Activated CD8-positive, alpha-beta memory T cell treated with anti-CD3 and anti-CD28 coated beads, Interleukin-2, amount 10 ng/mL, durations not matched to agents 7 days and 5 days (primary cell): ENCODE measurements around the gene YWHAE. TPM values are rescaled to one million over a fixed set of nuclear protein-coding genes. Genes with fewer than 3 reads are reported as not detected.
A peak's percentile ranks its signal among the peaks of the same experiment; 100 is the strongest.
"Not testable (repeated sequence)": the region's sequence is repeated elsewhere in the genome, so short reads cannot be mapped to it uniquely, and the experiment has no call there.

Experiments used
- ATAC-seq: fragments of 150-1000 bp; cut with Tn5 transposase; one replicate; pipeline ENCODE4 v1.10.0; 2021; ENCODE audit warnings: moderate library complexity
- CTCF ChIA-PET: fragments of 350-600 bp; sonication (Branson Sonifier 250); formaldehyde crosslinking; loops from one replicate; lab custom pipeline; 2021; ENCODE audit warnings: antibody characterized with exemption; lab: Charles Lee
- DNase-seq: peaks from one replicate; pipeline ENCODE4 v3.0.0-alpha.2; 2020
- H3K27ac Mint-ChIP-seq: one replicate; pipeline ENCODE4 v1.8.0; 2021; ENCODE audit warnings: mild to moderate bottlenecking, mixed read lengths
- H3K27me3 Mint-ChIP-seq: one replicate; pipeline ENCODE4 v1.8.0; 2021; ENCODE audit warnings: mixed read lengths
- H3K36me3 Mint-ChIP-seq: one replicate; pipeline ENCODE4 v1.8.0; 2021; ENCODE audit warnings: mild to moderate bottlenecking, mixed read lengths
- H3K4me1 Mint-ChIP-seq: one replicate; pipeline ENCODE4 v1.8.0; 2021; ENCODE audit warnings: mixed read lengths
- H3K4me3 Mint-ChIP-seq: one replicate; pipeline ENCODE4 v1.8.0; 2021; ENCODE audit warnings: mild to moderate bottlenecking, moderate library complexity, mixed read lengths
- H3K9me3 Mint-ChIP-seq: one replicate; pipeline ENCODE4 v1.8.0; 2022; ENCODE audit warnings: low read depth, mixed read lengths
- total RNA-seq, 2 experiments: library from RNA; stranded (reverse); gene quantifications; one replicate each; pipeline ENCODE4 v1.2.3, GENCODE V29; 2021

The YWHAE gene
- total RNA-seq, 2 experiments from 2014 or later = 341 to 452 TPM

DNA sequence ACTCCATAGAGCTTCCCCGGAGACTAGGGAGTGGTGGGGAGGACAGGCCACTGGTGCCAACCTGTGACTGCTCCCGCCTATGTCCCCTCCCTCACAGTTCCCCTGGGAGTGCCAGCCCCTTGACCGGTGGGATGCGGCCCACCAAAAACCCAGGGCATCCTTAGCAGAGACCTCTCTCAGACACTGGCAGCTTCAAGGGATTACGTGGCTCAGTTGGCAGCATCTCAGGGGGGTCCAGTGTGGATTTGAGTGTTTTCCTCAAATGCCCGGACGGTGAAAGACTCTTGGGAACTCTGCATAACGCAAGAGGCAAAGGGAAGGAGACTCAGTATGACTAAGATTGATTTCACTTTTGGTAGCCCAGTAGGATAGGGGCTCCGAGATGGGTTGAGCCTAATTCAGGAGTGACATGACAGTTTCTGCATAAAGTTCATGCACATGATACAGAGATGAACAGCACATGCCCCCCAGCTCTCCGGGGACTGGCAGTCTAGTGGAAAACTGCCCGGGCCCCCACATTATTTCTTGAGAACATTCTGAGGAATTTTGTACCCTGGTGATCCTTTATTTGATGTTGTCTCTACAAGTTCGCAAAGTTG lies 70.2 kb downstream of the YWHAE start:
- no peak for DNase-seq
- H3K9me3 Mint-ChIP-seq = no peaks in the 10 kb centered on the region
- H3K4me3 Mint-ChIP-seq = no peak overlapping the region
- H3K27me3 Mint-ChIP-seq = peaks cover 9% of the 10 kb centered on the region
- no peak for ATAC-seq
- peaks cover 10% of the 10 kb centered on the region for H3K4me1 Mint-ChIP-seq
- CTCF ChIA-PET = interaction anchor here (0.6 to 1.1 kb wide), 3 partner anchors 13 to 159 kb away, joined by 3 to 4 read pairs (median 3); no protein-coding TSS in a partner anchor
- no peak overlapping the region for H3K27ac Mint-ChIP-seq
- H3K36me3 Mint-ChIP-seq = no peaks in the 10 kb centered on the region

- Mint-ChIP-seq H3K9me3 (no peaks in the 10 kb centered on the region), H3K27ac (no peak overlapping the region), H3K27me3 (peaks cover 18% of the 10 kb centered on the region), H3K4me3 (no peak overlapping the region), H3K36me3 (no peaks in the 10 kb centered on the region), H3K4me1 (peaks cover 10% of the 10 kb centered on the region)
- CTCF ChIA-PET = no interaction called here
- ATAC-seq = no peak
- DNase-seq = no peak
Measured at GRCh38 chr17:1328437-1328836, 71.6 kb downstream of the YWHAE start.

GRCh38 chr17:1325766-1326165 lies 74.3 kb downstream of the YWHAE start:
- Mint-ChIP-seq H3K27me3 (peaks cover 14% of the 10 kb centered on the region), H3K36me3 (no peaks in the 10 kb centered on the region), H3K27ac (no peak overlapping the region), H3K4me3 (no peak overlapping the region), H3K4me1 (no peaks in the 10 kb centered on the region), H3K9me3 (no peaks in the 10 kb centered on the region)
- CTCF ChIA-PET = no interaction called here
- ATAC-seq (no peak), DNase-seq (no peak)

- ATAC-seq (no peak), DNase-seq (no peak)
- H3K27ac Mint-ChIP-seq = no peak overlapping the region
- no peaks in the 10 kb centered on the region for H3K36me3 Mint-ChIP-seq
- CTCF ChIA-PET = interaction anchor here (0.7 kb wide), 1 partner anchor 276 kb away, joined by 7 read pairs; no protein-coding TSS in a partner anchor
- no peaks in the 10 kb centered on the region for H3K9me3 Mint-ChIP-seq
- H3K27me3 Mint-ChIP-seq = peaks cover 21% of the 10 kb centered on the region
- no peaks in the 10 kb centered on the region for H3K4me1 Mint-ChIP-seq
- H3K4me3 Mint-ChIP-seq = no peak overlapping the region
Measured at GRCh38 chr17:1324201-1324771, 75.7 kb downstream of the YWHAE start.

DNA sequence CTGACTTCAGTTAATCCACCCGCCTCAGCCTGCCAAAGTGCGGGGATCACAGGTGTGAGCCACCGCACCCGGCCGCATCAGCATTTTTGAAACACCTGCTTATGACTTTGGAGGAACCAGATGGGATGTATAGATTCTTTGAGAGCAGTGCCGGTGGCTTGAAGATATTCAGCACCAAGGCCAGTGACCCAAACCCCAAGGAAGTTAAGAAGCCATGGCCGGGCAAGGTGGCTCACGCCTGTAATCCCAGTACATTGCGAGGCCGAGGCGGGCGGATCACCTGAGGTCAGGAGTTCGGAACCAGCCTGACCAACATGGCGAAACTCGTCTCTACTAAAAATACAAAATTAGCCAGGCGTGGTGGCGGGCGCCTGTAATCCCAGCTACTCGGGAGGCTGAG lies 76.7 kb downstream of the YWHAE start:
- H3K27me3 Mint-ChIP-seq = peaks cover 21% of the 10 kb centered on the region
- H3K4me1 Mint-ChIP-seq = no peaks in the 10 kb centered on the region
- H3K36me3 Mint-ChIP-seq = no peaks in the 10 kb centered on the region
- CTCF ChIA-PET = interaction anchor here (1.4 kb wide), 1 partner anchor 12 kb away, joined by 3 read pairs; no protein-coding TSS in a partner anchor
- no peak for DNase-seq
- H3K27ac Mint-ChIP-seq = no peak overlapping the region
- H3K9me3 Mint-ChIP-seq = no peaks in the 10 kb centered on the region
- no peak overlapping the region for H3K4me3 Mint-ChIP-seq
- no peak for ATAC-seq

GRCh38 chr17:1322480-1322879 lies 77.5 kb downstream of the YWHAE start:
- no peak for DNase-seq
- Mint-ChIP-seq H3K4me1 (no peaks in the 10 kb centered on the region), H3K27me3 (peaks cover 21% of the 10 kb centered on the region), H3K9me3 (no peaks in the 10 kb centered on the region), H3K27ac (no peak overlapping the region), H3K4me3 (no peak overlapping the region), H3K36me3 (no peaks in the 10 kb centered on the region)
- CTCF ChIA-PET = interaction anchor here (1.4 kb wide), 2 partner anchors 10 to 11 kb away, joined by 3 to 4 read pairs; no protein-coding TSS in a partner anchor
- ATAC-seq = no peak

DNA sequence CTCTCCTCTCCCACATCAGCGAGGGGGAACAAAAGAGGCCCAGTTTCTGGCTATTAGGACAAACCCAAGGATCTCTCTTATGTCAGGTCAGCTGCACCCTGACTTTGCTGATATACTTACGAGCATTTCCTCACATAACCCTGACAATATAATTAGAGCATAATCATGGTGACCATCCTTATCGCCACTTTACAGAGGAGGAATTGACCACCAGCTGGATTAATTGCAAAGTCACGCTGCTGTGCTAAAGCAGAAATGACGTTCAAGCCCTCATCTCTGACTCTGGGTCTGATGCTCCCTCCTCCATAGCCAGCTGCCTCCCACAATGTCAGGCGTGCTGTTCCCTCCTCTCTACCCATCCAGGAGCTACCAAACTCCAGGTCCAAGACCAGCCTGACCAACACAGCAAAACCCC lies 78.0 kb downstream of the YWHAE start:
- H3K4me1 Mint-ChIP-seq = no peaks in the 10 kb centered on the region
- CTCF ChIA-PET = interaction anchor here (1.4 kb wide), 2 partner anchors 10 to 11 kb away, joined by 3 to 4 read pairs; no protein-coding TSS in a partner anchor
- no peak overlapping the region for H3K4me3 Mint-ChIP-seq
- ATAC-seq (no peak), DNase-seq (no peak)
- no peaks in the 10 kb centered on the region for H3K9me3 Mint-ChIP-seq
- no peaks in the 10 kb centered on the region for H3K36me3 Mint-ChIP-seq
- H3K27ac Mint-ChIP-seq = no peak overlapping the region
- peaks cover 21% of the 10 kb centered on the region for H3K27me3 Mint-ChIP-seq

- peaks cover 21% of the 10 kb centered on the region for H3K27me3 Mint-ChIP-seq
- no peaks in the 10 kb centered on the region for H3K9me3 Mint-ChIP-seq
- no peak overlapping the region for H3K4me3 Mint-ChIP-seq
- no peak for ATAC-seq
- CTCF ChIA-PET = no interaction called here
- no peaks in the 10 kb centered on the region for H3K4me1 Mint-ChIP-seq
- no peak overlapping the region for H3K27ac Mint-ChIP-seq
- DNase-seq = no peak
- no peaks in the 10 kb centered on the region for H3K36me3 Mint-ChIP-seq
Measured at GRCh38 chr17:1315891-1316403, 84.1 kb downstream of the YWHAE start.

GRCh38 chr17:1315409-1315808 lies 84.6 kb downstream of the YWHAE start:
- DNase-seq (no peak), ATAC-seq (no peak)
- H3K4me1 Mint-ChIP-seq = no peaks in the 10 kb centered on the region
- H3K4me3 Mint-ChIP-seq = no peak overlapping the region
- no peaks in the 10 kb centered on the region for H3K9me3 Mint-ChIP-seq
- H3K27me3 Mint-ChIP-seq = peaks cover 17% of the 10 kb centered on the region
- CTCF ChIA-PET = no interaction called here
- H3K36me3 Mint-ChIP-seq = no peaks in the 10 kb centered on the region
- no peak overlapping the region for H3K27ac Mint-ChIP-seq

- CTCF ChIA-PET = no interaction called here
- Mint-ChIP-seq H3K36me3 (no peaks in the 10 kb centered on the region), H3K27me3 (peaks cover 14% of the 10 kb centered on the region)
Measured at GRCh38 chr17:1313270-1314005, 86.6 kb downstream of the YWHAE start.

DNA sequence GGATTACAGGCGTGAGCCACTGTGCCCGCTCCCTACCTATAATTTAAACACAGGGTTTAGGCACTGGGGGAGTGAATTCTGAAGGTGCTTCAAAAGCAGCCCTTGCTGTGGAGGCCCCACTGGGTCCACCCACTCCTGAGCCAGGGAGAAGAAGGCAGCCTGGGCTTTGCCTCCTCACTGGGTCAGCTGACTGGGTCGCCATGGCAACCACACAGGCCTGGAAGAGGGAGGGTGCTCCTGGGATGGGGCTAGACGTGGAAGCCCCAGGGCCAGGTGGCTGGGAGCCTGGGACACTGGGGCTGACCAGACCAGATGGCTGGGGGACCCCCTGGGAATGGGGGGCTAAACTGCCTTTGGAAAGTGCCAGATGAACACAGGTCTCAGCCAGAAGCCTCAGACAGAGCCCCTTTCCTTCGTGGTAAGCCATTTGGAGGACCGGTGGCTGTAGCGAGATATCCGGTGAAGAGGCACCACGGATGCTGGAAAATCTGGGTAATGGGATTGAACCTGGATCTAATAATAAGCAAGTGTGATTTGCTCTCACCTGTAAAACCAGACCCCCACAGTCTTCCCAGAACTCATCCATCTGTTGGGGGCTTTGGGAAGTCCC lies 87.7 kb downstream of the YWHAE start:
- H3K4me3 Mint-ChIP-seq = no peak overlapping the region
- peaks cover 17% of the 10 kb centered on the region for H3K27me3 Mint-ChIP-seq
- no peak overlapping the region for H3K27ac Mint-ChIP-seq
- H3K4me1 Mint-ChIP-seq = no peaks in the 10 kb centered on the region
- CTCF ChIA-PET = interaction anchor here (1.0 kb wide), 1 partner anchor 10 kb away, joined by 3 read pairs; no protein-coding TSS in a partner anchor
- H3K36me3 Mint-ChIP-seq = no peaks in the 10 kb centered on the region
- peak; percentile 45 for ATAC-seq
- no peaks in the 10 kb centered on the region for H3K9me3 Mint-ChIP-seq
- DNase-seq = no peak

More at GRCh38 chr17:1313270-1314005, 86.6 kb downstream of the YWHAE start:
- Mint-ChIP-seq H3K4me1 (no peaks in the 10 kb centered on the region), H3K4me3 (no peak overlapping the region), H3K9me3 (no peaks in the 10 kb centered on the region), H3K27ac (no peak overlapping the region)
- ATAC-seq (no peak), DNase-seq (no peak)

DNA sequence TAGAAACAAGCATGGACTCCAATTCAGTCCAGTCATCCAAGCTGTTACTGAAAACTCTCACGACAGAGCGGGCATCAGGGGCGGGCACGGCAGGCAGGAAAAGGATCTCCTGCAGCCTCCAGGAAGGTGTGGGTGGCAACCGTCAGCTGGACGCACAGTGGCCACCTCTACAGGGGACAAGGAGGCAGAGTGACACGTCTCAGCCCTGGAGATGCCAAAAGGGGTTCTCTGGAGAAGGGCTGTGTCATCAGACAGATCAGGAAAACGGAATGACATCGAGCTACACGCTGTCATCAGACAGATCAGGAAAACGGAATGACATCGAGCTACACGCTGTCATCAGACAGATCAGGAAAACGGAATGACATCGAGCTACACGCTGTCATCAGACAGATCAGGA lies 92.2 kb downstream of the YWHAE start:
- H3K27ac Mint-ChIP-seq, H3K36me3 Mint-ChIP-seq, H3K9me3 Mint-ChIP-seq, CTCF ChIA-PET, H3K27me3 Mint-ChIP-seq, H3K4me1 Mint-ChIP-seq, DNase-seq, H3K4me3 Mint-ChIP-seq, ATAC-seq: not testable (repeated sequence)

DNA sequence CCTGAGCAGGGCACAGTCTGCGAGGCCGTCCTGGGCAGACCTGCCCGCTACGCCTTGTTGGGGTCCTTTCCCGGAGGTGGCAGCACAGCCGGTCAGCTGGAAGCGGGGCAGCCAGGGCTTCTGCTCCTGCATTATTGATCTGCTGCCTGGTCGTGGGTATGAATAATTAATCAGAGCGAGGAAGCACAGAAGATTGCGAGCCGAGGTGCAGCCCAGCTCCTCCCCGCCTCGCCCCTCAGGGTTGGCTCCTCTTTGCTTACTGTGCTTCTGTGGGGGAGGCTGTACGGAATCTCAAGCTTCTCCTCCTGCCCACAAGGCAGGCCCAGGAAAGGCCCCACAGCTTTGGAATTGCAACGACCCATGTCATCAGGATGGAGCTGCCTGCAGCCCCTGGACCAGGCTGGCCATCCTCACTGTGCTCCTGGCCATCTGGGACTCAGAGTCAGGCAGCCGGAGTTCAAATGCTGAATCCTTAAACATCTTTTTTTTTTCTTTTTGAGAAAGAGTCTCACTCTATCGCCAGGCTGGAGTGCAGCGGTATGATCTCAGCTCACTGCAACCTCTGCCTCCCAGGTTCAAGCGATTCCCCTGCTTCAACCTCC lies 95.0 kb downstream of the YWHAE start:
- CTCF ChIA-PET = interaction anchor here (1.9 kb wide), 1 partner anchor 27 kb away, joined by 7 read pairs; no protein-coding TSS in a partner anchor
- Mint-ChIP-seq H3K27me3 (peaks cover 14% of the 10 kb centered on the region), H3K9me3 (no peaks in the 10 kb centered on the region), H3K36me3 (no peaks in the 10 kb centered on the region), H3K4me1 (no peaks in the 10 kb centered on the region), H3K27ac (no peak overlapping the region), H3K4me3 (no peak overlapping the region)
- no peak for DNase-seq
- ATAC-seq = no peak
